ENCODE measurements around the gene TSPEAR. TPM values are rescaled to one million over a fixed set of nuclear protein-coding genes. Genes with fewer than 3 reads are reported as not detected.

Gene TSPEAR
- total and polyA plus RNA-seq, 2 of the 13 experiments (the other 11 are each of a cell fraction or from before 2014, with no cell fraction given), result 0.07 to 0.32 TPM

GRCh38 chr21:44463724-44464123 lies 247.6 kb downstream of the TSPEAR start:
- FAIRE-seq (no peak), ATAC-seq (no peak), DNase-seq (ENCODE audit: low spot score) (no peak)
- Histone ChIP-seq H3K36me3 (replicated peaks in 1 of 2; ENCODE audit: control insufficient read depth in 1 of 2, insufficient read depth in 2 of 2, low read length in 2 of 2) (no peaks in the 10 kb centered on the region; a peak in 1 of 5 replicates), H3K4me2 (ENCODE audit: low read depth, low read length) (no peak overlapping the region), H3K27me3 (ENCODE audit: control insufficient read depth in 1 of 2, insufficient read depth in 2 of 2, low read length in 2 of 2) (no peaks in the 10 kb centered on the region), H3K9ac (ENCODE audit: insufficient read depth, low read depth, low read length) (no peak overlapping the region), H3K27ac (ENCODE audit: extremely low read length, insufficient read depth, low read length) (no peak overlapping the region), H3K9me3 (ENCODE audit: low read length) (no peaks in the 10 kb centered on the region), H2AFZ (ENCODE audit: low read length) (no peak overlapping the region), H3K4me3 (replicated peaks in 1 of 3; ENCODE audit: insufficient read depth in 1 of 3, low read depth in 2 of 3, low read length in 3 of 3) (no peak overlapping the region), H3K79me2 (ENCODE audit: insufficient read depth, low read length) (peaks cover 6% of the 10 kb centered on the region), H3K4me1 (ENCODE audit: insufficient read depth, low read length) (peaks cover 38% of the 10 kb centered on the region), H4K20me1 (ENCODE audit: insufficient read depth, low read length) (no peaks in the 10 kb centered on the region)
- intact Hi-C loops (cut with micrococcal nuclease; ENCODE audit: unreplicated experiment) (no loop called here), in situ Hi-C loops (cut with HindIII; ENCODE audit: extremely low pct_ligation_motif_present, low pct_unique_long_range_greater_than_20kb) (no loop called here)
- 90% methylated on average over 28 of the region's 30 CpGs for WGBS (ENCODE audit: low lambda C conversion rate)
- no TSS peak for BruUV-seq (replicated peaks)
- CTCF ChIA-PET (ENCODE audit: low intra/inter-chr PET ratio, low total read pairs), result no interaction called here
- POLR2A ChIA-PET, result interaction anchor here (1.5 kb wide), 1 partner anchor 19 kb away, joined by 3 read pairs; no protein-coding TSS in a partner anchor
- TF ChIP-seq AGO1 (IDR thresholded peaks at IDR 0.05; ENCODE audit: low read depth, low read length, poor library complexity, severe bottlenecking), result peak; percentile 39
- TF ChIP-seq ZBTB25 (CRISPR knock-in tag; IDR thresholded peaks at IDR 0.05), result no peak
- no peak for TF ChIP-seq SOX6 (IDR thresholded peaks at IDR 0.05)
- no peak for TF ChIP-seq SOX6 (CRISPR knock-in tag; IDR thresholded peaks at IDR 0.05)

GRCh38 chr21:44462834-44463200 lies 248.6 kb downstream of the TSPEAR start:
- Histone ChIP-seq H3K4me1 (ENCODE audit: insufficient read depth, low read length) (peaks cover 48% of the 10 kb centered on the region), H3K9ac (ENCODE audit: insufficient read depth, low read depth, low read length) (no peak overlapping the region), H3K4me2 (ENCODE audit: low read depth, low read length) (no peak overlapping the region), H3K79me2 (ENCODE audit: insufficient read depth, low read length) (peaks cover 8% of the 10 kb centered on the region), H3K9me3 (ENCODE audit: low read length) (no peaks in the 10 kb centered on the region), H3K4me3 (replicated peaks in 1 of 3; ENCODE audit: insufficient read depth in 1 of 3, low read depth in 2 of 3, low read length in 3 of 3) (no peak overlapping the region), H3K27ac (ENCODE audit: extremely low read length, insufficient read depth, low read length) (no peak overlapping the region), H4K20me1 (ENCODE audit: insufficient read depth, low read length) (no peaks in the 10 kb centered on the region), H2AFZ (ENCODE audit: low read length) (no peak overlapping the region), H3K27me3 (ENCODE audit: control insufficient read depth in 1 of 2, insufficient read depth in 2 of 2, low read length in 2 of 2) (no peaks in the 10 kb centered on the region), H3K36me3 (replicated peaks in 1 of 2; ENCODE audit: control insufficient read depth in 1 of 2, insufficient read depth in 2 of 2, low read length in 2 of 2) (no peaks in the 10 kb centered on the region; a peak in 1 of 5 replicates)
- DNase-seq (ENCODE audit: low spot score) (no peak), FAIRE-seq (no peak), ATAC-seq (no peak)
- in situ Hi-C loops (cut with HindIII; ENCODE audit: extremely low pct_ligation_motif_present, low pct_unique_long_range_greater_than_20kb), result no loop called here
- CTCF ChIA-PET (ENCODE audit: low intra/inter-chr PET ratio, low total read pairs), result no interaction called here
- intact Hi-C loops (cut with micrococcal nuclease; ENCODE audit: unreplicated experiment), result no loop called here
- 91% methylated on average over 11 of the region's 11 CpGs for WGBS (ENCODE audit: low lambda C conversion rate)
- TF ChIP-seq ZNF574 (CRISPR knock-in tag; IDR thresholded peaks at IDR 0.05), result no peak
- TF ChIP-seq RBFOX2 (IDR thresholded peaks at IDR 0.05; ENCODE audit: low read depth, low read length), result peak; percentile 45; the same call in 1 of the 2 replicates
- POLR2A ChIA-PET, result interaction anchor here (1.5 kb wide), 1 partner anchor 20 kb away, joined by 3 read pairs; no protein-coding TSS in a partner anchor
- BruUV-seq (replicated peaks), result no TSS peak
